Measurements from ENCODE around the gene ZIC3. TPM values are rescaled to one million over a fixed set of nuclear protein-coding genes. Genes with fewer than 3 reads are reported as not detected.
A peak's percentile ranks its signal among the peaks of the same experiment; 100 is the strongest.
"Not testable (repeated sequence)": the region's sequence is repeated elsewhere in the genome, so short reads cannot be mapped to it uniquely, and the experiment has no call there.

Gene ZIC3
- total RNA-seq (0.04 TPM), polyA plus RNA-seq (ENCODE audit: insufficient read depth in 1 of 8, insufficient read length in 8 of 8, low replicate concordance in 1 of 8) (1 to 10 TPM in 1 of 8 donors, under 1 TPM in 3, not detected in 4; 0.05 to 1.5 (median 0.38) TPM)
- long read RNA-seq, donor 1, result 0 reads
- long read RNA-seq, donor 2, result 0 reads
- long read RNA-seq, donor 3, result 0 reads
- long read RNA-seq, donor 4, result 0 reads
- long read RNA-seq, donor 5, partial matches to known transcripts, result 0 of 1 reads
- long read RNA-seq, donor 5, other reads (novel, unspliced or antisense), result 0 of 1 reads
- long read RNA-seq, donor 6, result 0 reads
- long read RNA-seq, donor 7, result 0 reads
- long read RNA-seq, donor 8, result 0 reads
- long read RNA-seq, donor 9, result 0 reads
- long read RNA-seq, donor 10, result 0 reads
- long read RNA-seq, donor 11, result 0 reads

DNA sequence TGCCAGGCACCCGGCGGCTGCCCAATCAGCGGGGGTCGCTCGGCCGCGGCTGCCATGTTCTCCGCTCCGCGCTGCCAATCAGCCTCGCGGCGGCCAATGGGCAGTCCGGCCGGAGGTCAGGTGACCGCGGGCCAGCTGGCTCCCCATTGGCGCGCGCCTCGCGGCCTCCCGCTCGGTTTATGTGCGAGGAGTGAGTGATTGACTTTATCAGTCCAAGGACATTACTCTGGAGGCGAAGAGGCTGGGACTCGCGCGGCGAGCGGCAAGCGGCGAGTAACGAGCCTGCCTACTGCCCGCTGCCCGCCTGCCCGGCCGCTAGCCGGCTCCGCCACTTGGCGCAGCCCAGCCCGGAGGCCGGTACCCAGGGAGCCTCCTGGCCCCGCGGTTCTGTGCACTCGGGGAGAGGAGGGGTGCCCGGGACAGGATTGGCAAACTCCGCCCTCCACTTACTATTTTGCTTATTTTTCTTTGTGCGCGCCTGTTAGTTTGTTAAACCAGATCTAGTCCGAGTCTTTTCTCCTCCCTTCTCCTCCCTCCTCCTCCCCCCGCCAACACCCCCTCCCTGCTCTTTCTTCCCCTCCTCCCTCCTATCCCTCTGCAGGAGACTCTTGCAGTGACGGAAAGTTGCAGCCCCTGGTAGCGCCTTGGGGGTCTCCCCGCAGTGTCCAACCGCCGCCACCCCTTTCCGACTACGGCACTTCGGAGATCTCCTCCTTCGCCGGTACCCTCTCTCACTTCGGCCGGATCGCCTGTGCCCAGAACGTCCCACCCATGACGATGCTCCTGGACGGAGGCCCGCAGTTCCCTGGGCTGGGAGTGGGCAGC lies at the start of gene ZIC3:
Gene ZIC3, plus strand, starts transcription at position 207 of the 825 bp plus-strand sequence. Its CDS starts 565 bp downstream, at position 772.
- H3K4me3 ChIP-seq (ENCODE audit: low read length), result peak within 1 kb of the TSS; percentile 51
- no peak within 1 kb of the TSS for H3K27ac ChIP-seq (ENCODE audit: low read length)
- H3K9me3 ChIP-seq (replicated peaks; ENCODE audit: control insufficient read depth, low read depth, low read length), result peaks cover 2% of the 10 kb centered on the region
- H3K27me3 ChIP-seq (ENCODE audit: control insufficient read depth, insufficient read depth, low read length), result peaks cover 84% of the 10 kb centered on the region
- DNase-seq, result peak; percentile 70
- whole genome bisulfite sequencing (ENCODE audit: insufficient coverage), result 32% methylated on average over 67 of the region's 69 CpGs
- H3K36me3 ChIP-seq (ENCODE audit: control insufficient read depth, insufficient read depth, low read length), result no peaks in the 10 kb centered on the region
- peaks cover 21% of the 10 kb centered on the region for H3K4me1 ChIP-seq (ENCODE audit: control insufficient read depth, insufficient read depth, low read length)

DNA sequence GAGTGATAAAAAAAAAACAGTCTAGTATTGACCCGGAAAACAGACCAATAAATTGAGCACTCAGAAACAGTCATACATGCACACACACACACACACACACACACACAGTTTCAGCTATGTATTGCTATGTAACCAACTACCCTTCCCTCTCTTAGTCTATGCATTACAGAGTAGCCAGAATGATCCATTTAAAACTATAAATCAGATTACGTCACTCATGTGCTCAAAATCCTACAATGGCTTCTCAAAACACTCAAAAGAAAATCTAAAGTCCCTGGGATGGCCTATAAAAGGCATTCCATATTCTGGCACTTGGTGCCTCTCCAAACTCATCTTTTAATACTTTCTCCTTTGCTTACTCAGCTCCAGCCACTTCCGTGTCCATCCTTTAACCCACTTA lies 46.5 kb upstream of the ZIC3 start:
- 58% methylated on average over 3 of the region's 3 CpGs for WGBS (ENCODE audit: insufficient coverage)
- Histone ChIP-seq H3K9me3 (replicated peaks; ENCODE audit: control insufficient read depth, low read depth, low read length) (no peaks in the 10 kb centered on the region), H3K4me3 (ENCODE audit: low read length) (no peak overlapping the region), H3K27me3 (ENCODE audit: control insufficient read depth, insufficient read depth, low read length) (peaks cover 2% of the 10 kb centered on the region), H3K27ac (ENCODE audit: low read length) (no peak overlapping the region), H3K36me3 (ENCODE audit: control insufficient read depth, insufficient read depth, low read length) (no peaks in the 10 kb centered on the region), H3K4me1 (ENCODE audit: control insufficient read depth, insufficient read depth, low read length) (no peaks in the 10 kb centered on the region)
- no peak for DNase-seq

DNA sequence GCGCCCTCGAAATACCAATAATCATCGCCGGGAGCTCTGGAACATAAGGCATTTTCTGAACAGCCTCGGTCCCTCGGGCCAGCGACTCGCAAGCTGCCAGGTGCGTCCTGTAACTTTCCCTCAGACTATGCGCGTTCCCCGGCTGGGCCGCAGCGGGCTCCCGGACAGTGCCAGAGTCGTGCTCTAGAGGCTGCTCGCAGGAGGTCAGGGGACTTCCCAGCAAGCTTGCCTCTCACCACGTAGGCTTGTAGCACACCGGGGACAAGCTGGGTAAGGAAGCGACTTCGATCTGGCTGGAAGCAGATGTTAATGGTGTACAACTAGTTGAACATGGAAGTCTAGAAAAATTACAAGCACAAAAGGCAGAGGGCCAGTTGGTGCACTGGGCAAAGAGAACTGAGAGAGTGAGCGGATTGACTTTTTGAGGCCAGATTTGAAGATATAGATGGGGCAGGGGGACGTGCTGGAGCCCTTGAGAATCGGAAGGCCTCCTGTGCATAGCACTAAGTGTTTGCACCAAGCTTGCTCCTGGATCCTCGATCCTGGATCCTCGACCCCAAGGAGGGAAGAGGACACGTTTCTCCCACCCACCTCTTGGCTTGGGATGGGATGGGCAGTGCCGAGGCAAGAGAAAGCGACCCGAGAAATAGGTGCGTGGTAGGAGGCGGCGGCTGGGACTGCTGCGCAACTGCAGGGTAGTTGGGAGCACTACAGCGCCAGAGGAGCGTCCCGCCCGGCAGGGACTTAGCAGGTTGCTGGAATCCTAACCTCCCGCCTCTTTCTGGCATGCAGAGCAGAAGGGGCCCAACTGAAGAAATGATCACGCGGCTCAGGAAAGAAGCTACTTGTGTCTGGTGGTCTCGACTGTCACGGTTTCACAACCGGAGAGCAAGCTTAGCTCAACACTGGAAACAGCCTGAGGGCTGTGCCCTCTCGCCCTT lies 19.9 kb upstream of the ZIC3 start:
- WGBS (ENCODE audit: insufficient coverage), result 33% methylated on average over 41 of the region's 45 CpGs
- peaks cover 72% of the 10 kb centered on the region for H3K27me3 ChIP-seq (ENCODE audit: control insufficient read depth, insufficient read depth, low read length)

GRCh38 chrX:137547291-137547690 lies 18.6 kb upstream of the ZIC3 start:
- Histone ChIP-seq H3K4me3 (ENCODE audit: low read length) (no peak overlapping the region), H3K27me3 (ENCODE audit: control insufficient read depth, insufficient read depth, low read length) (peaks cover 79% of the 10 kb centered on the region), H3K27ac (ENCODE audit: low read length) (no peak overlapping the region), H3K36me3 (ENCODE audit: control insufficient read depth, insufficient read depth, low read length) (no peaks in the 10 kb centered on the region), H3K9me3 (replicated peaks; ENCODE audit: control insufficient read depth, low read depth, low read length) (peaks cover 2% of the 10 kb centered on the region), H3K4me1 (ENCODE audit: control insufficient read depth, insufficient read depth, low read length) (peaks cover 8% of the 10 kb centered on the region)
- DNase-seq, result no peak
- WGBS (ENCODE audit: insufficient coverage), result 27% methylated on average over 28 of the region's 28 CpGs

More for the DNA sequence above, 19.9 kb upstream of the ZIC3 start:
- Histone ChIP-seq H3K27ac (ENCODE audit: low read length) (no peak overlapping the region), H3K36me3 (ENCODE audit: control insufficient read depth, insufficient read depth, low read length) (no peaks in the 10 kb centered on the region), H3K9me3 (replicated peaks; ENCODE audit: control insufficient read depth, low read depth, low read length) (peaks cover 2% of the 10 kb centered on the region), H3K4me1 (ENCODE audit: control insufficient read depth, insufficient read depth, low read length) (peaks cover 8% of the 10 kb centered on the region), H3K4me3 (ENCODE audit: low read length) (no peak overlapping the region)
- DNase-seq, result no peak

GRCh38 chrX:137548261-137548660 lies 17.7 kb upstream of the ZIC3 start:
- no peak overlapping the region for H3K4me3 ChIP-seq (ENCODE audit: low read length)
- H3K4me1 ChIP-seq (ENCODE audit: control insufficient read depth, insufficient read depth, low read length), result peaks cover 8% of the 10 kb centered on the region
- H3K27me3 ChIP-seq (ENCODE audit: control insufficient read depth, insufficient read depth, low read length), result peaks cover 80% of the 10 kb centered on the region
- H3K9me3 ChIP-seq (replicated peaks; ENCODE audit: control insufficient read depth, low read depth, low read length), result peaks cover 2% of the 10 kb centered on the region
- 26% methylated on average over 6 of the region's 14 CpGs for WGBS (ENCODE audit: insufficient coverage)
- no peak overlapping the region for H3K27ac ChIP-seq (ENCODE audit: low read length)
- no peak for DNase-seq
- H3K36me3 ChIP-seq (ENCODE audit: control insufficient read depth, insufficient read depth, low read length), result no peaks in the 10 kb centered on the region

- 42% methylated on average over 18 of the region's 24 CpGs for WGBS (ENCODE audit: insufficient coverage)
- H3K9me3 ChIP-seq (replicated peaks; ENCODE audit: control insufficient read depth, low read depth, low read length), result peaks cover 2% of the 10 kb centered on the region
- peaks cover 77% of the 10 kb centered on the region for H3K27me3 ChIP-seq (ENCODE audit: control insufficient read depth, insufficient read depth, low read length)
- H3K27ac ChIP-seq (ENCODE audit: low read length), result no peak overlapping the region
- no peaks in the 10 kb centered on the region for H3K36me3 ChIP-seq (ENCODE audit: control insufficient read depth, insufficient read depth, low read length)
- H3K4me3 ChIP-seq (ENCODE audit: low read length), result no peak overlapping the region
- no peak for DNase-seq
- H3K4me1 ChIP-seq (ENCODE audit: control insufficient read depth, insufficient read depth, low read length), result peaks cover 8% of the 10 kb centered on the region
These were observed 16.9 kb upstream of the ZIC3 start for GRCh38 chrX:137549073-137549472.

- WGBS (ENCODE audit: insufficient coverage), result 31% methylated on average over 50 of the region's 58 CpGs
- H3K4me3 ChIP-seq (ENCODE audit: low read length), result no peak overlapping the region
- peaks cover 74% of the 10 kb centered on the region for H3K27me3 ChIP-seq (ENCODE audit: control insufficient read depth, insufficient read depth, low read length)
- no peaks in the 10 kb centered on the region for H3K36me3 ChIP-seq (ENCODE audit: control insufficient read depth, insufficient read depth, low read length)
- peaks cover 8% of the 10 kb centered on the region for H3K4me1 ChIP-seq (ENCODE audit: control insufficient read depth, insufficient read depth, low read length)
- no peak for DNase-seq
- peaks cover 2% of the 10 kb centered on the region for H3K9me3 ChIP-seq (replicated peaks; ENCODE audit: control insufficient read depth, low read depth, low read length)
- H3K27ac ChIP-seq (ENCODE audit: low read length), result no peak overlapping the region
These were observed 15.9 kb upstream of the ZIC3 start for GRCh38 chrX:137549851-137550664.

DNA sequence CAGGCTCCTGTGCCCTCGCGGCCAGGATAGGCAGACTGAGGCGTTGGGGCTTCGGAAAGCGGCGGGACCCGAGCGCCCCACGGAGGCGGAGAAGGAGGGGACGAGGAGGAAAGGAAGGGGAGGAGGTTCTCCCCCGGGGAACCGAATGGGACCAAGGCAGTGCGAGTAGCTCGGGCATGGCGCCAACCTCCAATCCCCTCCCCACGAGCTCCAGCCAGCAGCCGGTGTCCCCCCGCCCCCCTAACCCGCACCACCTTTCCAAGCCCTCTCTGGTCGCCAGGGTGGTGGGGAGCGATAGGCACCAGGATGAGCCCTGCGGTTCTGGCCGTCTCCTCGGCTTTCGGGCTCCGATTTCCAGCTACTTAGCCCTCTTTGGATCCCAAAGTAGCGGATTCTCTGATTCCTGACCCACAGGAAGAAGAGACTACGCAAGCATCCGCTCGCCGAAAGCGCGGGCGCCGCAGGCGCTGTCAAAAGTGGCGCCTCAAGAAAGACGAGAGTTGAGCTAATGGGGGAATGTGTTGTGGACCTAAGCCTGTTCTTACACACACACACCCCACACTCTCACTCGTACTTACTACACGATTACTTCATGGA lies 15.2 kb upstream of the ZIC3 start:
- peaks cover 74% of the 10 kb centered on the region for H3K27me3 ChIP-seq (ENCODE audit: control insufficient read depth, insufficient read depth, low read length)
- no peak overlapping the region for H3K4me3 ChIP-seq (ENCODE audit: low read length)

GRCh38 chrX:137552098-137552497 lies 13.8 kb upstream of the ZIC3 start:
- not testable (repeated sequence) for H3K9me3 ChIP-seq (replicated peaks; ENCODE audit: control insufficient read depth, low read depth, low read length); H3K27ac ChIP-seq (ENCODE audit: low read length); H3K4me3 ChIP-seq (ENCODE audit: low read length); DNase-seq; H3K36me3 ChIP-seq (ENCODE audit: control insufficient read depth, insufficient read depth, low read length); H3K4me1 ChIP-seq (ENCODE audit: control insufficient read depth, insufficient read depth, low read length)
- H3K27me3 ChIP-seq (ENCODE audit: control insufficient read depth, insufficient read depth, low read length), result peaks cover 68% of the 10 kb centered on the region
- WGBS (ENCODE audit: insufficient coverage), result no CpG with 5 or more reads among the region's 4 CpGs

More for the DNA sequence above, 15.2 kb upstream of the ZIC3 start:
- DNase-seq, result no peak
- WGBS (ENCODE audit: insufficient coverage), result 25% methylated on average over 20 of the region's 41 CpGs
- H3K36me3 ChIP-seq (ENCODE audit: control insufficient read depth, insufficient read depth, low read length), result no peaks in the 10 kb centered on the region
- peaks cover 8% of the 10 kb centered on the region for H3K4me1 ChIP-seq (ENCODE audit: control insufficient read depth, insufficient read depth, low read length)
- peaks cover 2% of the 10 kb centered on the region for H3K9me3 ChIP-seq (replicated peaks; ENCODE audit: control insufficient read depth, low read depth, low read length)
- no peak overlapping the region for H3K27ac ChIP-seq (ENCODE audit: low read length)
